ENCODE results near the gene ACTC1.

ACTC1 gene

DNA sequence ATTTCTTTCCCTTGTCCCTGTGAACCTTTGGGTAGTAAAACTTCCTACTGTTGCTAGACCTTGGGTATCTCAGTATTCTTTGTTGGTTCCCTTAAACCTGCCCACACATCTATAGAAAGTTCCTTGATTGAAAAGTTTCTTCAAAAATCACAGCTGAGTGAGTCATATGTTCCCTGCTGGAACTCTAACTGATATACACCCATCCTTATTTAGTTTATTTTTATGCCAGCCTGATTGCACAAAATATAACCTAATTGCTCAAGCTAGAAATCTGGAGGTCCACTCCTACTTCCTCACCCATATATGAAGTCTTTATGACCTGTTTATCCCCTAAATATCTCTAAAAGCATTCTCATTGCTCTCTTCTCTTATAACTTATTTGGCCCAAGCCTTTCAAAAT, 26.8 kb downstream of the ACTC1 start:
- no peak overlapping the region for H3K27ac ChIP-seq
- H3K4me3 ChIP-seq = no peak overlapping the region

DNA sequence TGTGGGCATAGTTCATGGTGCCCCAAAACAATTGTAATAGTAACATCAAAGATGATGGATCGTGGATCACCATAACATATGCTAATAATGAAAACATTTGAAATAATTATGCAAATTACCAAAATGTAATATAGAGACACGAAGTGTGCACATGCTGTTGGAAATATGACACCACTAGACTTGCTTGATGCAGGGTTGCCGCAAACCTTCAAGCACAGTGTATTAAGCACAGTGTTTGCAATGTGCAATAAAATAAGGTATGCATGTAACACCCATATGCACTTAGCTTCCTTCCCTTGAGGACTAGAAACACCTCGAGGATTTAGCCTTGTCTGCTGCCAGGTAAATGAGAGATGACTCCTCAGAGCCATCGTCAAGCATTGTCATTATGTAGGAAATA, 29.6 kb downstream of the ACTC1 start:
- H3K4me3 ChIP-seq = no peak overlapping the region
- no peak overlapping the region for H3K27ac ChIP-seq

DNA sequence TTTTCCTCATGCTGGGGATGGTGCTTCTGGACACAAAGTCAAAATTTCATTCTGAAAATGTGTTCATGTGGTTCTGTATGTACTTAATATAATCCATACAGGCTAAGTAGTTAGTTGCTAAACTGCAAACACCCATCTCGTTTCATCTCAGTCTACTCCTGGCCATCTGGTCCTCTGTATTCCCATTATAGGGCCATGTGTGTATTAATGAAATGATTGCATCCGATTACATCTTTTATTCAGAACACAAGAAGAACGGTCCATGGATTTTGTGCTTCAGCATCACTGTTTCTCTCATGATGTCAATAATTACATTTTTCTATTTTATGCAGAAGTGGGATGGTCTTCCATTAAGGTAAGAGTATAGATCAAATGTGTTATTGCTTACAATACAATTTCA, 34.4 kb downstream of the ACTC1 start:
- no peak overlapping the region for H3K27ac ChIP-seq
- no peak overlapping the region for H3K4me3 ChIP-seq

DNA sequence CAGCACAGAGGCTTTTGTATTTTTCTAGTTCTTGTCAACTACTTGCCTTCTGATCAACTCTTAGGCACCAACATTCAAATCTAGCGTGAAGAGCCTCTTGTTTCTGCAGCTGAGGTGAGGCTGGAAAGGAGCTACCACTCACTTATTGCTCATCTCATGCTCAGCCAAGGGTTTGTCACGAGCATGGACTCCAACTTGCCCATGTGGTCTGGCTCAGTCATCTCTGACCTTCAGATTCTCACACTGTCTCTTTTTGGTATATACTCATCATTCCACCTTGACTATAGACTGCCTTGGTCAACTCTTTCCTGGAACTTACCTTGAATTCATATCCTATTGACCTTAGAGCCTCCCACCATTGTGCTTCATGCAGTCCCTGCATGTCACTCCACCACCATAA, 35.4 kb downstream of the ACTC1 start:
- H3K27ac ChIP-seq = no peak overlapping the region

DNA sequence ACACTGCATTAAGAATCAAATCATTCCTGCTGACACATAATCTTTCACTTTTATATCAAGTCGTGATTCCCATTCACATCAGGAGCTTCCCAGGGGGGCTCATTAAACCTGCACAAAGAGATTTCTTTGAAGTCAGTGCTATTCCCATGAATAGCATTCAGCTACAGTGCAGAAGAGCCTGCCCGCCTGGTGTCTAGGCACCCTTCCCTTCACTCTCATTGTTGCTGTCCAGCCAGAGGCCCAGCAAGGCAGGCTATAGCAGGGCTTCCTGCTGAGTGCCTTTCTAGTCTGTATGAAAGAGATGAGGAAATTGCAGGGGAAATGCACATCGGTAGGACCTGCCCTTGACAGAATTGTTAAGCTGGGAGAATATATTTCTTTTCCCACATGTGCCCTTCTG, 36.0 kb downstream of the ACTC1 start:
- Histone ChIP-seq H3K4me3 (no peak overlapping the region), H3K27ac (no peak overlapping the region)

More for the DNA sequence above, 35.4 kb downstream of the ACTC1 start:
- H3K4me3 ChIP-seq = no peak overlapping the region

DNA sequence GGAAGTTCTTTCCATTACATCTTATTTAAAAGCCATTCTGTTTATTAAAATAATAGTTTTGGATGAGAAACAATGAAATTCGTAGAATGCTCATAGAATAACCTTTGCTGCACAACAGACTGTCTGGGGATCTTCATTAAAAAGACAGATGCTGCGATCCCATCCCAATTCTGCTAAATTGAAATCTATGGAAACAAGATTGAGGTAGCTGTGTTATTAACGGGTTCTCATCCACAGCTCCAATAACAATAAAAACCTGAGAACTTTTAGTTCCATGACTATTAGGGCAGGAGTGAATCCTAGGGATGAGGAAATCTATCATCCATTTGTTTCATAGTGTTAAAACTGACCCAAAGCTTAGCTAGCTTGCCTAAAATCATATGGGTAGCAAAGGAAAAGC, 38.1 kb downstream of the ACTC1 start:
- Histone ChIP-seq H3K4me3 (no peak overlapping the region), H3K27ac (no peak overlapping the region)

DNA sequence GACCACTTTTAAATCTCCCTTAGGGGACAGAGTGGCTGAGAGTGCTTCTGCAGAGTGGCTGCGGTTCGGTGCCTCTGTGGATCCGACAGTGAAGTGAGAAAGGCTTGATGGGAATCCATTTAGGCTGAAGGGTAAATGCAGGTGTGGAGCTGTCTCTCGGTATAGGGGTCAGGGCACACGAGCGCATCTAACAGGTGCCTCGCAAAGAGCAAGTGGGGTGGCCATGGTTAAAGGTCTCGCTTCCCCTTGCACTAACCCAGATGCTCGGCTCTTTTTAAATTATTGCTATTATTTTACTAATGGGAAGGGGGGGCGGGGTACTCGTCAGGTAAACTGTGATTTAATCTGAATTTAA, 40.0 kb downstream of the ACTC1 start:
- no peak overlapping the region for H3K4me3 ChIP-seq
- no peak overlapping the region for H3K27ac ChIP-seq

DNA sequence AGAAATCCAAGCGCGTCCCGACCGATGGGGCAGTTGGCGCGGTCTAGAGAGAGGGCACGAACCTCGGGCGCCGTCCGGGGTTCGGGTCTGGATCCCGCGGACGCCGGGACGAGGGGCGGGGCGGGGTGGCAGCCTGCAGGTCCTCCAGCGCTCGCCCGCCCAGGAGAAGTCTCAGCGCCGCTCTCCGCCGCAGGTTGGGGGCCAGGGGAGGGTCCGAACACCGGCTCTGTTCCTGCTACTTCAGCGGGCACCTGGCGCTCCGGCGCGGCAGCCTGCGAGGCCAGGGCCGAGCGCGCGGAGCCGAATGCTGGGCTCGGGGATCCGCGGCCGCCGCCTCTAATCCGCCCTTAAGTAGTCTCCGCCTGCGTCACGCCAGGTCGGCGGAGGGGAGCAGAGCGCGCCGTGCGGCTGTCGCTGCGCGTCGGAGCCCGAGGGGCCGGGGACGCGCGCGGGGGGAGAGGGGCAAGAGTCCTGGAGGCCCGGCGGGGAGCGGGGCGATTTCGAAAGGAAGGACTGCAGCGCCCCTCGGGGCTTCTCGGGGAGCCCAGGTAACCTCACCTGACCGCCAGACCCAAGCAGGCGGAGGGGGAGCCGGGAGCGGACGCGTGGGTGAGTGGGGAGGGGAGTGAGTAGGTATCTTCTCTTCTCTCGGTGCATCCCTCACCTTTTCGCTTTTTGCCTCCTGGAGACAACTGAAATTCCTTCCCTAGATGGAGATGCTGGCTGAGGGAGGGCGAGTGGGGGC, 40.5 kb downstream of the ACTC1 start, which contains the start of gene GJD2:
Gene GJD2, minus strand, starts transcription at position 325 of the 745 bp plus-strand sequence. CDS start 510 bp downstream, outside the sequence.
- Histone ChIP-seq H3K27ac (no peak within 1 kb of the TSS), H3K4me3 (peak within 1 kb of the TSS in 2 of 7 experiments; percentile 14 to 16)

DNA sequence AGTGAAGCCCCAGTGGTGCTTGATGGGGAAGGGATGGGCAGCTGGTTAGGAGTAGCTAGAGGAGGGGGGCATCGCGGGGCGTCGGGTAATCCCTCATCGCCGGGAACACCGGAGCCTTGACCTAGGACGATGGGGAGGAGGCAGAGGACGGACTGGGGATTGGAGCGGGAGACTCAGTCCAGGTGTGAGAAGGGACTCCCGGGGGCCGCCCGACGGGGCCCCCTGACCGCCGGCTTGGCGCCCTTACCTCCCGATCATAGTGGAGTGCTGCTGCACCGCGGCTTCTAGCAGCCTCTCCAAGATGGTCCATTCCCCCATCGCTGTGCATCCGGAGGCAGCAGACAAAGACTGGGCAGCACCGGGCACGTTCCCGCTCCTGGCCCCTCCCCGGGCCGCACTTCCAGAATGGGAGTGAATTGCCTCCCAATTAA, 41.2 kb downstream of the ACTC1 start:
- peak overlapping the region in 1 of 7 experiments; percentile 14 for H3K4me3 ChIP-seq
- H3K27ac ChIP-seq = no peak overlapping the region

DNA sequence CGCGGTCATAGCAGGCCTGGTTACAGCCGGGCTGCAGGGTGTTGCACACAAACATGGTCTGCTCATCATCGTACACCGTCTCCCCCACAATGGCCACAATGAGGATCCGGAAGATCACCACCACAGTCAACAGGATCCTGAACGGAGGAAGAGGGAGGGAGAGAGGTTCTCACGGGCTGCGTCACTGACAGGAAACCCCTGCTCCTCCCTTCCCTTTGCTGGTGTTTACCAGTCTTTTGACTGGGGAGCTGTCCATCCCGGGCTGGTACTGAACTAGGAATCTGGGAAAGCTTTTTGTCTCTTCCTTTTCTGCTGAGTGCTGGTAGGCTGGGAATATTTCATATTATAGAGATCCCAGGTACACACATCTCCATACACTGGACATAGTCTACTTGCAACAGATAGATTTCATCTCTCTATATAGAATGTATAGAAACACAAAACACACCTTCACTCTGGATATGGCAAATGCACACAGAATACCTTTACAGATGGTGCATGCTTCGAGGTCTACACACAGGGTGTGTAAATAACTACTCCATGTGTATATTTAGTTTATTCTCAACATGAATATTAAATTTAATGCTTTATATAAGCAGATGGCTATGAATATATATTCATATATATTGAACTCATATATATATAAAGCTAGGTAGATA, 42.0 kb downstream of the ACTC1 start:
- H3K4me3 ChIP-seq = no peak overlapping the region

DNA sequence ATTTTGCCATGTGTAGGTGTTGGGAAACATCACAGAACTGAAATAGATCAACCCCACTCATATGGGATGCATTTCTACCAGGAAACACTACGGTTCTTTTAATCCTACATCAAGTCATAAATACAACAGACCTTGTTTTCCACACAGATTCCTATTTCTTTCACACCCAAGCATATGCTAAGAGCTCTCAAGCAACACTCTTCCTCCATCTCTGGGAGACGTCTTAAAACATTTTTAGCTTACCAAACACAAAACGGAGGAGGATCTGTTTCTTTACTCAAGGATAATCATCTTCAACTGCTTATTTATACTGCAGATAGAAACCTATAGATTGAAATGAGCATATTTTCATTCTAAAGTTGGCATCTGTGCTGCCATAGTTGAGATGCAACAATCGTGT, 45.7 kb downstream of the ACTC1 start:
- Histone ChIP-seq H3K27ac (no peak overlapping the region), H3K4me3 (no peak overlapping the region)

More for the DNA sequence above, 42.0 kb downstream of the ACTC1 start:
- no peak overlapping the region for H3K27ac ChIP-seq
